GM19468 (cell line): ENCODE measurements around the gene RLIM.
"Not testable (repeated sequence)": the region's sequence is repeated elsewhere in the genome, so short reads cannot be mapped to it uniquely, and the experiment has no call there.

Experiments used
- ATAC-seq: cut with Tn5 transposase; IDR thresholded peaks from one replicate; pipeline ENCODE4 v1.9.1; 2021; ENCODE audit warnings: mild to moderate bottlenecking, moderate library complexity, moderate number of reproducible peaks; ENCODE audit not compliant: unreplicated experiment; ENCODE audit errors: extremely low read depth

Gene RLIM, protein sequence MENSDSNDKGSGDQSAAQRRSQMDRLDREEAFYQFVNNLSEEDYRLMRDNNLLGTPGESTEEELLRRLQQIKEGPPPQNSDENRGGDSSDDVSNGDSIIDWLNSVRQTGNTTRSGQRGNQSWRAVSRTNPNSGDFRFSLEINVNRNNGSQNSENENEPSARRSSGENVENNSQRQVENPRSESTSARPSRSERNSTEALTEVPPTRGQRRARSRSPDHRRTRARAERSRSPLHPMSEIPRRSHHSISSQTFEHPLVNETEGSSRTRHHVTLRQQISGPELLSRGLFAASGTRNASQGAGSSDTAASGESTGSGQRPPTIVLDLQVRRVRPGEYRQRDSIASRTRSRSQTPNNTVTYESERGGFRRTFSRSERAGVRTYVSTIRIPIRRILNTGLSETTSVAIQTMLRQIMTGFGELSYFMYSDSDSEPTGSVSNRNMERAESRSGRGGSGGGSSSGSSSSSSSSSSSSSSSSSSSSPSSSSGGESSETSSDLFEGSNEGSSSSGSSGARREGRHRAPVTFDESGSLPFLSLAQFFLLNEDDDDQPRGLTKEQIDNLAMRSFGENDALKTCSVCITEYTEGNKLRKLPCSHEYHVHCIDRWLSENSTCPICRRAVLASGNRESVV

DNA sequence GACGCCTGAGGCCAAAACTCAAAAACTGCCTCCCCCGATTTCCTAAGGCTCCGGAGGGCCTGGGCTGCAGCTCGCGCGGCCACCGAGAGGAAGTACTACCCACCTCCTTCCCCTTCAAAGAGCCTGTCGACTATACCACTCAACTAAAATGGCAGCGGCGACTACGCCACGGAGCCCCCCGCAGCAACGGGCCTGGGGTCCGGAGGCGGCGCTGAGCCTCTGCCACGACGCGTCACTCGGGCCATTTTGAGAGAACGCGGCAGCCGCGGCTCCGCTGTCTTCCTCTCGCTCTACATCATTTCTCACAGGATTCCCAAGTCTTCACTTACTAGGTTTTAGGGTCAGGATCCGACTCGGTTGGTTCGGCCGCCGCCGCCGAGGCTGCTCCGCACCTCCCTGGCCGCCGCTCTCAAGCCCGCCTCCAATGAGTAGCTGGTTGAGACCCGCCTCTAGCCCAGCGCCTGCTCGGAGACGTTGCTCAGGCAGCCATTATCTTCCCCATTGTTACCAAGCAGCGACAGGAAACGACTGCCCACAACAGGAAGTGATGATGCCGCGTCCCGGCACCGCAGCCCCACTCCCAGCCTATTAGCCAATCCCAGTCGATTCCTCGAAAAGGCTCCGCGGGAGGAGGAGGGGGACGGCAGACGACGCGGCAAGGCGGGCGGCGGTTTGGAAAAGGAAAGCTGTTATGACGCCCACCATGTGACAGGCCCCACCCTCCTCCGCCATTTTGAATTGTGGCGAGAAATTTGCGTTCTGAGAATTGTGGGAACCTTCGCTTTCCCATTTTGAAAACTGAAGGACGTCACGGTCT lies at the start of gene RLIM:
TSS of gene RLIM (minus strand) at position 532 of the 817 bp plus-strand sequence. CDS start 18,647 bp downstream, outside the sequence.
- ATAC-seq = peak; percentile 87

DNA sequence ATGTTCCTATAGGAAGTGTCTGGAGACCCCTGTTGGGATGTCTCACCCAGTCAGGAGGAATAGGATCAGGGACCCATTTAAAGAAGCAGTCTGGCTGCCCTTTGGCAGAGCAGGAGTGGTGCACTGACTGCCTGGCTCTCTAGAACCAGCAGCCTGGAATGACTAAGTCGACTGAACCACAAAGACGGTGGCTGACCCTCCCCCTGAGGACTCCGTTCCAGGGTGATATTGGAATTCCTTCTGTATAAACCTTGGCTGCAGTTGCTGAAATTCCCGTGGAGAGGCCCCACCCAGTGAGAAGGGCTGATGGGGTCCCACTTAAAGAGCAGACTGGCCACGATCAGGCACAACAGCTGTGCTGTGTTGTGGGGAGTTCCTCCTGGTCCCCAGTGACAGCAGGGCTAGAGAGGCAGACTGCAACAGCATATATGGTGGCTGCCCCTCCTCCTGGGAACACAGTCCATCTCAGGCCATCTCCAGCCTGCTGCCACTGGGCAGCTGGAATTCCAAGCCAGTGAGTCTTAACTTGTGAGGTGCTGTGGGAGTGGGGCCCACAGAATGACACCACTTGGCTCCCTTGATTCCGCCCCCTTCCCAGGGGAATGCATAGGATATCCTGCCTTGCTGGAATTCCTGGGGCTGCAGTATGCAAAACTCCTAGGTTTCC lies 41.8 kb upstream of the RLIM start:
- ATAC-seq = no peak

DNA sequence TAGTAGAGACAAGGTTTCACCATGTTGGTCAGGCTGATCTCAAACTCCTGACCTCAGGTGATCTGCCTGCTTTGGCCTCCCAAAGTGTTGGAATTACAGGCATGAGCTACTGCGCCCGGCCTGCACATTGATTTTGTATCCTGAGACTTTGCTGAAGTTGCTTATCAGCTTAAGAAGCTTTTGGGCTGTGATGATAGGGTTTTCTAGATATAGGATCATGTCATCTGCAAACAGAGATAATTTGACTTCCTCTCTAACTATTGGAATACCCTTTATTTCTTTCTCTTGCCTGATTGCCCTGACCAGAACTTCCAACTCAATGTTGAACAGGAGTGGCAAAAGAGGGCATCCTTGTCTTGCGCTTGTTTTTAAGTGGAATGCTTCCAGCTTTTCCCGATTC lies 40.5 kb upstream of the RLIM start:
- not testable (repeated sequence) for ATAC-seq

DNA sequence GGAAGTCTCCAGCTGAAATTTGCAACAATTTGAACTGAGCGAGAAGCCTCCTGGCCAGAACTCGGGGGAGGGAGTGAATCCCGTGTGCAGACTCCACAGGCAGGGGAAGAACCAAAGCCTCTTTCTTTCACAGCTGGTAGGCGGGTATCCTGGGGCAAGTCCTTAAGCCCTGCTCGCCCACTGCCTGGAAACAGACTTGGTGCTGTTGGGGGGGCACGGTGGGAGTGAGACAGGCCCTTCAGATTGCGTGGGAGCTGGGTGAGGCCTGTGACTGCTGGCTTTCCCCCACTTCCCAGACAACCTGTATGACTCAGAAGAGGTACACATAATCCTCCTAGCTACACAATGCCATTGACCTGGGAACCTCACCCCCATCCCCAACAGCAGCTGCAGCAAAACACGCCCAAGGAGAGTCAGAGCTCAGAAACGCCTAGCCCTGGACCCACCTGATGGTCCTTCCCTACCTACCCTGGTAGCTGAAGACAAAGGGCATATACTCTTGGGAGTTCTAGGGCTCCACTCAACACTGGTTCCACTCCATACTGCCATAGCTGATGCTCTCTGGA lies 22.4 kb upstream of the RLIM start:
- no peak for ATAC-seq

DNA sequence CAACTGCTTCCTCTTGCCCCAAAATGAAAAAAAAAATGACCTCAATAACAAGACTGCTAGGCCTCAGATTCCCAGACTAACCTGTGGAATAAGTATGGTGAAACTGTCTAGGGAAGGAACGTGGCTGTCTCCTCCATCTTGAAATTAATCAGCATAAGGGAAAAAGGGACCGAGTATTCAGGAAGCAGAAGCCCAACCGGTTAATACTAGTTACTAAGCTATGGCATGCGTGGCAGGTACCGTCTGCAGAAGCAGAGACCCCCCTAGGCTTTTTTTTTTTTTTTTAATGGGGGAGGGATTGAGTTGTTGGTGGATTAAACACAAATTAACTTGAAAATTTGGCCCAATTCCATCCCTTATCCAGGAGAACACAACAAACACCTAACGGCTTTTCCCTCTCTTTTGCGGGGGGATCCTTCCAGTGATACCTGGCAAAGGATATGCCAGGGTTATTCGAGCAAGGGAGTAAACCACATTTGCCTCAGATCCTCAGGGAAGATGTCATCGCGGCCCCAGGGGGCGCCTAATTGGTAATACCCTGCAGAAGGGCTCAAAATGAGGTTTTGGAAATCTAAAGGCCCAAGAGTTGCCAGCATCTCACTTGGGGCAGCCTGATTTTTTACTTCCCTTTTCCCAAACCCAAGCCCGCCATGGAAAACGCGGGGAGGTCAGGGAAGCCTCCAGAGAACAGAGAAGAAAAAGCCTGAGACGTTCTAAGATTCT lies 893 bp downstream of the RLIM start:
- no peak for ATAC-seq

DNA sequence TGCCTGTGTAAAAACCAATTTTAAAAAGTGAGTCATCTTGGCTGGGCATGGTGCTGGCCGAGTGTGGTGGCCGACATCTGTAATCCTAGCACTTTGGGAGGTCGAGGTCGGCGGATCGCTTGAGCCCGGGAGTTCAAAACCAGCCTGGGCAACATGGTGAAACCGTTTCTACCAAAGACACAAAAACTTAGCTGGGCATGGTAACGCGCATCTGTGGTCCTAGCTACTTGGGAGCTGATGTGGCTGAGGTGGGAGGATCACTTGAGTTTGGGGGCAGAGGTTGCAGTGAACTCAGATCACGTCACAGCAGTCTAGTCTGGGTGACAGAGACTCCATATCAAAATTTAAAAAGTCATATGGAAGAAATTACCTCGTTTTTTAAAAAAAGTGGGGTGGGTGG lies 7.6 kb downstream of the RLIM start:
- ATAC-seq = no peak

DNA sequence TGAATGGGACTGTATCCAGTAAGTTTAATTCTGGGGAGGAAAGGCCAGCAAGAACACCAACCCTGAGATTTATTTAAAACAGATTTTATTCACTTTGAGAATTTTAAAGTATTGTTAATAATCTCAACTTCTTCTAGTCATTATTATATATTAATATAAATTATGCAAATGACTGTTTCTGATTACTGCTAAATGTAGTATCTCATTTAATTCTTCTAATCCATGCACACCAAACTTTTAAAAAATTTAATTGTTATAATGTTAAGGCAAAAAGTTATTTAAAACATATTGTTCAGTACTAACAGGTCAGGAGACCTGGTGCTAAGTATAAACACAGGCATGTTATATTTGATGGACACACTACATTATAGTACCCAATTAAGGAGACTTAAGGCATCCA lies 8.1 kb downstream of the RLIM start:
- ATAC-seq = no peak

DNA sequence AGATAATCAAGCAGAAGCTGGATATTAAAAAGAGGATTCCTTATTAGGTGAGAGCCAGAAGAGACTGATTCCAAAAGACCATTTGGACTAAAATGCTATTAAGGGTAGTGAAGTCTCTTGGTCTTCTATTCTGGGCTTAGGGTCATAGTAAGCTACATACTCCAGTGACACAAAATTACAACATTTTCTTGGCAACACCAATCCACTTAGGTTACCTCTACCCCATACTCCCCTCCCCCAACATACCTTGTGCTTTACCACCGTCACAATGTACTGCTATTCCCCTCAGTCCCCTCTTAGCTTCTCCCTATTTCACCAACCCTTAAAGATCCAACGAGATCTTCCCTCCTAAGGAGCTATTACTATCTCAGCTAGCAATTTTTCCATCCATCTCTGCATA lies 11.4 kb downstream of the RLIM start:
- ATAC-seq = no peak

DNA sequence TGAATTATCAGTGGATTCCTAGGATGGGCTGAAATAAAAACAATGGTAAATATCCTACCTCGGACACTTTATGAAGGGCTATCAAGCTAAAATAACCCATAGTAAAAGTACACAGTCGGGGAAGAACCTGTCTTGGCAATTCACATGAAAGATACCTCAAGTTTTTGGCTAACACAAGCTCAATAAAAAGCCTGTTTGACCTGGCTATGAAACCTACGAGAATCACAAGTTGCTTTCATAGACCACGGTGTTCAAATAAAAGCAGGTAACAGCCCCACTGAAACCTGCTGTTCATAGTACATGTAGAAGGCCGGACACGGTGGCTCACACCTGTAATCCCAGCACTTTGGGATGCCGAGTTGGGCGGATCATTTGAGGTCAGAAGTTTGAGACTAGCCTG lies 12.3 kb downstream of the RLIM start:
- no peak for ATAC-seq

DNA sequence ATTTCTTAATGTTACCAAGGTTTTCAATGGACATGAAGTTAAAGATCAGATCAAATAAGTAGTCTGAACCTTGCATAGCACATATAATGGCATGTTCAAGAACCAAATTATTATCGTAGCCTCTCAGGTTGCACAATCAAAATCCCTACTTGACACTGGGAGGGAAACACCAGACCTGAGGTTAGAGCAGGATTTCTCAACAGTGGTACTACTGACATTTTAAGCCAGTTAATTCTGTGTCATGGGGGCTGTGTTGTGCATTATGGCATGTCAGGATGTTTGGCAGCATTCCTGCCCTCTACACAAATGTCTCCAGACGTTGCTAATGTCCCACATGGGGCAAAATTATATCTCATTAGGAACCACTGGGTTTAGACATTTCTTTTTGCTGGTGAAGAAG lies 20.8 kb downstream of the RLIM start:
- ATAC-seq = no peak

DNA sequence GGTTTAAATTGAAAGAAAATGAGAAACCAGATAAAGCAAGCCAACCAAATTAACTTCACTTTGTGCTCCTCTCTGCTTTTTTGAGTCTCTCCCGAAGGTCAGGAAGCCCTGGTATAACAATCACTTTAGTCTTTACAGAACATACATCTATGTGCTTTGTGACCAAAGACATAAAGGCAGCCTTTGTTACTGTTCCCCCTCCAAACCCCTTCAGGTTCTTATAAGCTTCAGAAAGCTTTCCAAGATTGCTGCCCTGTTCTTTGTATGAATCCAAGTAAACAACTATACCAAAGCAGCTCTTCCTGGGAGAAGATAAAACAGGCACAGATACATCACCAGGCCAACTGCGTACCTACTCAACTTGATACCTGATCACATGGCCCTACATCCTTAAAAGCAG lies 28.7 kb downstream of the RLIM start:
- ATAC-seq = no peak

DNA sequence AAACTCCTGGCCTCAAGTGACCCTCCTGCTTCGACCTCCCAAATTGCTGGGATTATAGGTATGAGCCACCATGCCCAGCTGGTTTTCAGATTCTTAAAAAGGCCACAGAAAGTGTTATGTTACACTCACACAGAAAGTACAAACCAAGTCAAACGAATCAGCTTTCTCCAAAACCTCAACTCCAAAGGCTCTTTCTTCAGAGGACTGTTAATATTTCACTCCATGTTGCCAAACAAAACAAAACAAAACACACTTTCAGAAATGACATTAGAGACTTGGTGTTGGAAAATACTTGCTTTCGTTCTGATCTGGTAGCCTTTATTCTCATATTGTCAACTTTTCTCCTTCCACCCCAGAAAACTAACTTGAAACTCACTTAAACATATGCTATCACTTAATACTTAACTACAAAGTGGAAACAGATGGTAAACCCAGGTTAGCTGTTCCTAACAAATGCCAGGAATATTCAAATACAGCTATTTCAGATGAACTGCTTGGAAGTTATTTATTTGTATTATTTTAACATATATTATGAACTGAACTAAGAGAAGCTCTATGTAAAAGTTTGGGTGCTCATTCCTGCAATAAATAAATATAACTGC lies 34.7 kb downstream of the RLIM start:
- ATAC-seq = no peak

DNA sequence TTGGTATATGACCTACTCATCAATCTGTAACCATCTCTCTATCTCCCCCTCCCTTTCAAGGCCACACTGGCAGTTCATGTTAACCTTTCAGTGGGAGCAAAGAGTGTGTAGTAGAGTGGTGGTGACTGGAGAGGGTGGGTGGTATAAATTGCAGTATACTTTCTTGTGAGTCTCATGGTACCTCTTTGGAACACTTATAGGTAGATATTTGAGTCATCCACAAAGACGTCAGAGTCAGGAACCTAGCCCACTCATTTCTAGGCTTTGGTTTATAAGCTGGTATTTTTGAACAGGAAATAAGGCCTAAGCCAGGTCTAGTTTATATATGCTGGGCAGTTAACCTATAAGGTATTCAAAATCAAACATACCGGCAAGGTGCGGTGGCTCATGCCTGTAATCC lies 36.3 kb downstream of the RLIM start:
- no peak for ATAC-seq

DNA sequence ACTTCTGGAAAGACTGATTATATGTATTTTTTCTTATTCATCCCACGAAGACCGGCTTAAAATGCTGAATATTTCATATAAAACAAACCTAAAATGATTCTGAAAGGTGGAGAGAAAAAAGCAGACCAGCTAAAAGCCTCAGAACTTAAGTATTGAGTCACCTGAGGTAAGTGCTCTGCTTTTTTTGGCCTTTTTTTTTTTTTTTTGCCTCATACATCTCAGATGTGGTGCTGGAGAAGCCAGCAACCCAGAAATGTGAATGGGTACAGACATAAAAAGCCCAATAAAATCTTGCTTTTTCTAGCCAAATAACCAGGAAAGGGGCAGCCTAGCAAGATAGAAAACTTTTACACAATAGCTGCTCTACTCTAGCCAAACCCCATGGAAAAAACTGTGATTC lies 57.0 kb downstream of the RLIM start:
- ATAC-seq = no peak

DNA sequence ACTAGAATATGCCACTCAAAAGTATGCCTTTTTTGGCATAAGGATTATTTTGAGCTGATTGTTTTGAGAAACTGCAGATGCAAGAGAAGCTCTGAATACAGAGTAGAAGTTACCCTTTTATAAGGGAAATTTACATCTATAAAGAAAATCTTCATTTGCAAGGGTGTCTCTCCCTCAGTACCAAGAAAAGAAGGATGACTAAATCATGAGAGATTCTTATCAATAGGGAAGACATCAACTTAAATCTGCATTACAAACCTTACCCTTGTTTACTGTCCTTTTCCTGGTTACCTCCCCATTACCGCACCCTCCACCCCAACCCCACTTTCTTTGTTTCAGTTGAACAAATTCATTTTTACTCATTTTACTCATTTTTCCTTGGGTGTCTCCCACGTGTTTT lies 62.5 kb downstream of the RLIM start:
- no peak for ATAC-seq

DNA sequence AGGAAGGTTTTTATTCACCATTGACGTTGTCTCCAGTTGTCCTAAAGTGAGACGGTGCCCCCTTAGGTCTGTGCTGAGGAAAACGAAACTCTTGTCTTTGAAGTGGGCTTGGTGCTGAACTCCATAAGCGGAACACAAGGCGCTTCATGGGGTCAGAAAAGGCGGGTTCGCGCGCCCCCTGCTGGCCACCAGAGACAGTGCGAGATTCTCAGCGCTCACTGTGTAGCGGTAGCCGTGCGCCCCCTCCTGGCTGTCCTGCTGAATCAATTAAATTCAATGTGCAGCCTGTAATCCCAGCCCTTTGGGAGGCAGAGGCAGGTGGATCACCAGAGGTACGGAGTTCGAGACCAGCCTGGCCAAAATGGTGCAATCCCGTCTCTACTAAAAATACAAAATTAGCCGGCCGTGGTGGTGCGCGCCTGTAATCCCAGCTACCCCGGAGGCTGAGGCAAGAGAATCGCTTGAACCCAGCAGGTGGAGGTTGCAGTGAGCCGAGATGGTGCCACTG lies 64.1 kb downstream of the RLIM start:
- peak; percentile 69 for ATAC-seq

DNA sequence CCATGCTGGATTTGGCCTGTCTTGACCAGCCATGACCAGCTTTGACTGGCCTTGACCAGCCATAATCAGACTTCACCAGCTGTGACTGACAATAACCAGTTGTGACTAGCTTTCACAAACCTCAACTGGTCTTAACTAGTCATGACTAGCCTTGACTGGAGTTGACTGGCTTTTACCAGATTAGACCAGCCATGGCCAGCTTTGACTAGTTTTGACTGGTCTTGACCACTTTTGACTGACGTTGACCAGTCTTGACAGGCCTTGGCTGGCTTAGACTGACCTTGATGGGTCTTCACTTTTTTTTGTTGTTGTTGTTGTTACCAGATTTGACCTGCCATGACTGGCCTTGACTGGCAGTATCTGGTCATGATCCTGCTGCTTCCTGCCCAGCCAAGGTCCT lies 67.4 kb downstream of the RLIM start:
- no peak for ATAC-seq

DNA sequence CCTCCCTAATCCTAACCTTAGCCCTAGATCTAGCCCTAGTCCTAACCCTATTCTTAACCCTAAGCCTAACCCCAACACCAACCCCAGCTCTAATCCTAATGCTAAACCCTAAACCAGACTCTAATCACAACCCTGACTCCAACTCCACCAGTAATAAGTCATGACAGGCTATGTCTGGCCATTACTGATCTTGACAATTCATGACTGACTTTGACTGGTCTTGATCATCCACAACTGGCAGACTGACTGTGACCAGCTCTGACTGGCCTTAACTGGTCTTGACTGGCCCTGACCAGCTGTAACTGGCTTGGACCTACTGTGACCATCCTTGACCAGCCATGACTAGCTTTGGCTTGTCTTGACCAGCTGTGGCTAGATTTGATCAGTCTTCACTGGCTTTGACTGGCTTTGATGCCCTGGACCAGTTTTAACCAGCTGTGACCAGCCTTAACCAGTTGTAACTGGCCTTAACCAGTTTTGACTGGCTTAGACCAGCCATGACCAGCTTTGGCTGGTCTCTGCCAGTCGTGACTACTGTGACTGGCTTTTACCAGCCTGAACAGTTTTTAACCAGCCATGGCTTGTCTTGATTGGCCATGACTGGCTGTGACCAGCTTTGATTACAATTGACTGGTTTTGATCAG lies 68.4 kb downstream of the RLIM start:
- ATAC-seq = no peak
